Aorta (tissue), 5 donors: ENCODE measurements around the gene GAB1. TPM values are rescaled to one million over a fixed set of nuclear protein-coding genes. Genes with fewer than 3 reads are reported as not detected.

Source experiments
- ATAC-seq: fragments of 200-7000 bp; cut with Tn5 transposase; one replicate; pipeline ENCODE4 v1.9.1; 2022; ENCODE audit warnings: moderate library complexity; ENCODE audit not compliant: low FRiP score
- DNase-seq, 2 donors: peaks; one replicate each; pipeline ENCODE4 v3.0.0-alpha.2; 2020
- H3K27ac ChIP-seq, 2 donors: one replicate each; pipeline ENCODE4 v1.5.1; 2013; ENCODE audit warnings: low read length in 2 of 2, mild to moderate bottlenecking in 2 of 2, moderate library complexity in 2 of 2, control low read depth in 1 of 2, inconsistent platforms in 1 of 2, low read depth in 1 of 2
- H3K27me3 ChIP-seq, 2 donors: one replicate each; pipeline ENCODE4 v1.6.1; 2013; ENCODE audit warnings: control low read depth in 1 of 2, low read length in 1 of 2, mild to moderate bottlenecking in 1 of 2, moderate library complexity in 1 of 2; ENCODE audit not compliant: insufficient read depth in 2 of 2, control insufficient read depth in 1 of 2
- H3K36me3 ChIP-seq, 2 donors: one replicate each; pipeline ENCODE4 v1.6.1; 2013; ENCODE audit warnings: control low read depth in 1 of 2, low read length in 1 of 2, mild to moderate bottlenecking in 1 of 2; ENCODE audit not compliant: insufficient read depth in 2 of 2, control insufficient read depth in 1 of 2
- H3K4me1 ChIP-seq, 2 donors: one replicate each; pipeline ENCODE4 v1.6.1; 2013; ENCODE audit warnings: low read length in 2 of 2, control low read depth in 1 of 2, mild to moderate bottlenecking in 1 of 2, moderate library complexity in 1 of 2; ENCODE audit not compliant: insufficient read depth in 2 of 2, control insufficient read depth in 1 of 2
- H3K4me3 ChIP-seq, 2 donors: one replicate each; pipeline ENCODE4 v1.5.1; 2013; ENCODE audit warnings: low read length in 2 of 2, control low read depth in 1 of 2, mild to moderate bottlenecking in 1 of 2
- H3K9me3 ChIP-seq: one replicate; pipeline ENCODE4 v1.6.1; 2013; ENCODE audit warnings: mild to moderate bottlenecking, low read length; ENCODE audit not compliant: control insufficient read depth
- WGBS, 2 donors: extraction: QIAGEN DNeasy Blood & Tissue Kit; methylation state at CpG; one replicate each; pipeline ENCODE4 v1.1.7; 2013; 5-methylcytosine and 5-hydroxymethylcytosine counted together
- intact Hi-C, 2 donors: fragments of 100-400 bp; cut with DNase I; formaldehyde crosslinking; loops; one replicate each; pipeline versions ENCODE4 v1.14.2 to v1.15.0; 2022
- polyA plus RNA-seq, 2 donors: library from polyadenylated mRNA; stranded (reverse); fragments of 200-250 nt; gene quantifications; one replicate each; pipeline ENCODE4 v1.2.3, GENCODE V29; 2013
- total RNA-seq, 2 donors: library from RNA; stranded (reverse); fragmentation: NEBNext Ultra II Directional; extraction: Animal tissue kit (Norgen Biotek cat#: 25700); gene quantifications; one replicate each; pipeline ENCODE4 v1.2.1, GENCODE V29; 2021
- donor health status: healthy with polysubstance abuse.
- donor health status: Bipolar disorder and iron deficiency.
- donor health status: DM: no; HTN: no; CAD: no.
- donor health status: DM: no; HTN: no; CAD: no.
- donor health status: DM: yes; HTN: yes; CAD: no.

GAB1 gene
- total and polyA plus RNA-seq, 4 donors, result 10.5 to 107 (median 55.0) TPM

DNA sequence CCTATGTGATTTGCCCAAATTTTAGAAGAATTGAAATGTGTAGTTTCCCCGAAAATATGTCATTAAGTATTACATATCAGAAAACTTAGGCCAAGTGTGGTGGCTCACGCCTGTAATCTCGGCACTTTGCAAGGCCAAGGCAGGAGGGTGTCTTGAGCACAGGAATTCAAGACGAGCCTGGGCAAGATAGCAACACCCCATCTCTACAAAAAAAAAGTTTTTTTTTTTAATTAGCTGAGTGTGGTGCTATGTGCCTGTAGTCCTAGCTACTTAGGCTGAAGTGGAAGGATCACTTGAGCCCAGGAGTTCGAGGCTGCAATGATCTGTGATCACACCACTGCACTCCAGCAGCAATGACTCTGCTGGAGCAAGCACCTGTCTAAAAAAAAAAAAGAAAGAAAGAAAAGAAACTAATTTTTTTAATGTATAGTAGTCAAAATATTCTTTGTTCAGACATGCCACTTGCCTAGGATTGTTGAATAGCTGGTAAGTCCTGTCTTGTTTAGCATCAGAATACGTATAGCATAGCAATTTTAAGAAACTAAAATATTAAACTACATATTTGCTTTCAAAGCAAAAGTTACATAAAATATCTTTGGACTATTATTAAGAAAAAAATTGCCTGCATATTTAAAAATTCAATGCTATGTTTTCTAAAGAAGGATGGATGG, 40.1 kb upstream of the GAB1 start:
- Histone ChIP-seq H3K4me1 (no peaks in the 10 kb centered on the region), H3K27ac (no peak overlapping the region), H3K27me3 (no peaks in the 10 kb centered on the region), H3K4me3 (no peak overlapping the region), H3K36me3 (no peaks in the 10 kb centered on the region), H3K9me3 (no peaks in the 10 kb centered on the region)
- no peak for DNase-seq
- intact Hi-C loops, result no loop called here
- no peak for ATAC-seq
- WGBS, 2 donors, result 76 to 82% methylated on average over 6 of the region's 6 CpGs

- Histone ChIP-seq H3K9me3 (no peaks in the 10 kb centered on the region), H3K36me3 (no peaks in the 10 kb centered on the region), H3K27me3 (no peaks in the 10 kb centered on the region), H3K27ac (no peak overlapping the region), H3K4me1 (peaks cover 0 to 2% of the 10 kb centered on the region in 2 donors), H3K4me3 (no peak overlapping the region)
- 52 to 53% methylated on average over 2 of the region's 2 CpGs for WGBS, 2 donors
- DNase-seq (no peak), ATAC-seq (no peak)
- intact Hi-C loops, result no loop called here
Observed at GRCh38 chr4:143300860-143301259, 35.8 kb upstream of the GAB1 start.

- Histone ChIP-seq H3K9me3 (no peaks in the 10 kb centered on the region), H3K36me3 (no peaks in the 10 kb centered on the region), H3K27me3 (no peaks in the 10 kb centered on the region), H3K27ac (no peak overlapping the region), H3K4me3 (no peak overlapping the region), H3K4me1 (peaks cover 0 to 2% of the 10 kb centered on the region in 2 donors)
- DNase-seq (no peak), ATAC-seq (peak; percentile 27)
- 0 to 2% methylated on average over 1 of the region's 1 CpG for WGBS, 2 donors
- intact Hi-C loops, result no loop called here
Observed at GRCh38 chr4:143302536-143302935, 34.1 kb upstream of the GAB1 start.

DNA sequence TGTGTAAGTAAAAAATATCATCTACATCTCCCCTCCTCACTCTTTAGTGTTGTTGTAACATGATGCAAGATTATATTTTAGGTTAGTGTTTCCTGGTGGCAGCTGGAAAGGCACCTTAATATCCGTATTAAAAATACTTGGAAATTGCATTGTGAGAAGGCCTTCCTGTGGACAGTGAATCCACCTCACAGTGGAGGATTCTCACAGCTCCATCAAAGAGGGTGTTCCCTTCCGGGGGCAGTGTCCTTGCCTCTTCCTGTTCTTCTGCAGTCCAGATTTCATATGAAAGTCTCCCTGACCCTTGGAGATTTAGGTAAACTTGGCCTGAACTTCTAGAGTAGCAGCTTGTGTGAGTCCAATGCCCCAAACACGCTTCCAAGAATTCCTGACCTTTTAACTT, 29.9 kb upstream of the GAB1 start:
- intact Hi-C loops, result no loop called here
- Histone ChIP-seq H3K4me1 (peaks cover 0 to 2% of the 10 kb centered on the region in 2 donors), H3K27me3 (no peaks in the 10 kb centered on the region), H3K36me3 (no peaks in the 10 kb centered on the region), H3K4me3 (no peak overlapping the region), H3K27ac (no peak overlapping the region), H3K9me3 (no peaks in the 10 kb centered on the region)
- WGBS, 2 donors, result 95% methylated on average over 3 of the region's 3 CpGs
- DNase-seq (no peak), ATAC-seq (no peak)

DNA sequence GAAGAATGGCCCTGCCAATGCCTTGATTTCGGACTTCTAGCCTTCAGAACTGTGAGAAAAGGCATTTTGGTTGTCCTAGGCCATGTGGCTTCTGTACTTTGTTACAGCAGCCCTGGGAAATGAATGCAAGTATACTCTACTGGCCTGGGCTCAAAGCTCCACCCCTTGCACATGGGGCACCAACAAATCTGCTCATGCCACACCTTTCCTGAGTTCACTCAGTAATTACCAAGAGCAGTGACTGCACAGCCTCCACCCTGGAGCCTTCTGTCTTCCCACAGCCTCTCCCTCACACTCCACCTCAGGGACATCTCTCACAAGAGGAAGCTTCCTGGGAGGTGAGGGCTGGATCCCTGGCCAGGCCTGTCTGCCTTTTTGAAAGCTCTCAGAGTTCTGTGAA, 29.1 kb upstream of the GAB1 start:
- Histone ChIP-seq H3K9me3 (no peaks in the 10 kb centered on the region), H3K27me3 (no peaks in the 10 kb centered on the region), H3K4me1 (peaks cover 0 to 2% of the 10 kb centered on the region in 2 donors), H3K4me3 (no peak overlapping the region), H3K36me3 (no peaks in the 10 kb centered on the region), H3K27ac (no peak overlapping the region)
- no peak for ATAC-seq
- WGBS, 2 donors, result 79 to 91% methylated on average over 1 of the region's 1 CpG
- DNase-seq, result no peak
- intact Hi-C loops, result no loop called here

DNA sequence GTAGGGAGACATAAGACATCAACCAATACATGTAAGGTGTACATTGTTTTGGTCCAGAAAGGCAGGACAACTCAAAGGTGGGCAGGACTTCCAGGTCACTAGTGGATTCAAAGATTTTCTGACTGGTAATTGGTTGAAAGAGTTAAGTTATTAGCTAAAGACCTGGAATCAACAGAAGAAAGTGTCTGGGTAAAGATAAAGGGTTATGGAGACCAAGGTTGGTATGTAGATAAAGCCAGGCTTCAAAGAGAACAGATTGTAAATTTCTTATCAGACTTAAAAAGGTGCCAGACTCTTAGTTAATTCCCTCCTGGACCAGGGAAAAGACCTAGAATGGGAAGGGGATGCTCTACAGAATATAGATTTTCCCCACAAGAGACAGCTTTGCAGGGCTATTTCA, 28.3 kb upstream of the GAB1 start:
- no peaks in the 10 kb centered on the region for H3K9me3 ChIP-seq
- H3K27ac ChIP-seq, result no peak overlapping the region
- H3K36me3 ChIP-seq, result no peaks in the 10 kb centered on the region
- intact Hi-C loops, result no loop called here
- DNase-seq (no peak), ATAC-seq (no peak)
- no peaks in the 10 kb centered on the region for H3K4me1 ChIP-seq
- H3K27me3 ChIP-seq, result no peaks in the 10 kb centered on the region
- H3K4me3 ChIP-seq, result no peak overlapping the region

GRCh38 chr4:143311924-143312323, 24.8 kb upstream of the GAB1 start:
- Histone ChIP-seq H3K27ac (no peak overlapping the region), H3K36me3 (no peaks in the 10 kb centered on the region), H3K4me3 (no peak overlapping the region), H3K9me3 (no peaks in the 10 kb centered on the region), H3K4me1 (no peaks in the 10 kb centered on the region), H3K27me3 (no peaks in the 10 kb centered on the region)
- no peak for ATAC-seq
- DNase-seq, result no peak
- 90 to 96% methylated on average over 3 of the region's 3 CpGs for WGBS, 2 donors
- intact Hi-C loops, result no loop called here

DNA sequence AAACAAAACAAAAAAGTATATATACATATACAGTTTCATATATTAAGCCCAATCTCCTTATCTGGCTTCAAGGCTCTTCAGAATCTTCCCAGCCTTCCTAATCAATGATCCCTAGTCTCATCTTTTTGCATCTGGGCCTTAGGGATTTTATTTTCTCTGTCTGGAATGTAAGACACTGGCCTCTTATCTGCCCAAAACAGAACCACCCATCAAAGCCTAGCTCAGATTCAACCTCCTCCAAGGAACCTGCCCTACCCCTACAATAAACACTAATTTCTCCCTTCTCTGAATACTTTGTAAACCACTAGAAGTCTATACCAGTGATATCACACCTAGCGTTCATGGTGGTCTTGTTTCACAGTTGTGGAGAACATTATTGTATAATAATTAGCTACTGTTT, 23.2 kb upstream of the GAB1 start:
- Histone ChIP-seq H3K36me3 (no peaks in the 10 kb centered on the region), H3K4me3 (no peak overlapping the region), H3K27ac (no peak overlapping the region), H3K4me1 (peaks cover 0 to 5% of the 10 kb centered on the region in 2 donors), H3K27me3 (no peaks in the 10 kb centered on the region), H3K9me3 (no peaks in the 10 kb centered on the region)
- DNase-seq, result no peak
- WGBS, 2 donors, result 93 to 100% methylated on average over 1 of the region's 1 CpG
- intact Hi-C loops, result no loop called here
- peak; percentile 26 for ATAC-seq

DNA sequence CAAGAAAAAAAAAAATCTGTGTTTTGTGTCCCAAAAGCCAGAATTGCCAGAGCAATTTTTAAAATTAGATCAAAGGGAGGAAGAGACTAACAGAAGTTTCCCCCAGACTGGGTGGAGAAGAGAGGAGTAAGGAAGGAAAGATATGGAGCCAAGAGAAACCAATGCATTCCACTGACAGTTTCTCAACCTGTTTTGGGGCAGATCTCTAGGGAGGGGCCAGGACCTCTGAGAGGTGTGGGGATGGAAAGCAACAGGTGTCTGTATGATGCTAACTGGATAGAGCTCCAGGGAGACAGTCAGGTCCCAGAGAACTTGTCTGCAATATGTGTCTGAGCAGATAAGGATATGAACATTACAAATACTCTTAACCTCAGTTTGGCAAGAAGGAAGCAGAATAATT, 22.7 kb upstream of the GAB1 start:
- Histone ChIP-seq H3K27me3 (no peaks in the 10 kb centered on the region), H3K4me3 (no peak overlapping the region), H3K4me1 (peaks cover 0 to 5% of the 10 kb centered on the region in 2 donors), H3K27ac (no peak overlapping the region), H3K36me3 (no peaks in the 10 kb centered on the region), H3K9me3 (no peaks in the 10 kb centered on the region)
- DNase-seq (no peak), ATAC-seq (no peak)
- intact Hi-C loops, result no loop called here
